ENCODE data around the gene TCF7.

The TCF7 gene

DNA sequence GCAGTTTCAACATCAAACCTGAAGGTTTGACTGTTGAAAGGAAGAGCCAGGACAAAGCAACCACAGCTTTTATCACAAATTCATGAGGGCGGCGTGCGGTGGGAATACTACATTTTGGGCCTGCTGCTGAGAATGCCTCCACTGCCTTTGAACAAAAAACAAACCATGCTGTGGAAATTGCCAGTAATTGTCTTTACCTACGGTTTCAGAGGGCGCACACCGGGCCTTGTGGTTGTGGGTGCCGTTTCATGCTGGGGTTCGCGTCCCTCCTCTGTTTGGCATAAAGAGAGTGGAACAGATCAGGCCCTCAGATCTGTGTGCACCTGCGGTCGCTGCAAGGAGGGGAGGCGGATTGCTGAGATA, 27.6 kb upstream of the TCF7 start:
- Histone ChIP-seq H3K9me2 (replicated peaks; ENCODE audit: insufficient read depth, low read length) (no peaks in the 10 kb centered on the region), H3K9ac (ENCODE audit: low read length) (no peak overlapping the region), H3K36me3 (ENCODE audit: low read length) (no peaks in the 10 kb centered on the region), H3K4me2 (ENCODE audit: low read depth, low read length, poor library complexity, severe bottlenecking) (no peak overlapping the region), H3F3A (ENCODE audit: insufficient read depth) (no peaks in the 10 kb centered on the region), H3K27me3 (ENCODE audit: low read length) (no peaks in the 10 kb centered on the region), H3K27ac (ENCODE audit: low read depth, low read length) (no peak overlapping the region), H2AFZ (ENCODE audit: low read depth, low read length, severe bottlenecking) (no peak overlapping the region), H3K79me2 (ENCODE audit: insufficient read depth, low read length) (no peaks in the 10 kb centered on the region), H3K9me3 (ENCODE audit: insufficient read depth, low read length) (no peaks in the 10 kb centered on the region), H3K4me3 (ENCODE audit: insufficient read depth, low read length, poor library complexity, severe bottlenecking) (no peak overlapping the region), H4K20me1 (ENCODE audit: low read depth, low read length) (no peaks in the 10 kb centered on the region)
- TF ChIP-seq CTCF (IDR thresholded peaks at IDR 0.05; ENCODE audit: insufficient read depth, low read length, poor library complexity, severe bottlenecking) = no peak
- TF ChIP-seq EZH2phosphoT487 (conservative IDR thresholded peaks at IDR 0.05; ENCODE audit: low read length) = no peak

DNA sequence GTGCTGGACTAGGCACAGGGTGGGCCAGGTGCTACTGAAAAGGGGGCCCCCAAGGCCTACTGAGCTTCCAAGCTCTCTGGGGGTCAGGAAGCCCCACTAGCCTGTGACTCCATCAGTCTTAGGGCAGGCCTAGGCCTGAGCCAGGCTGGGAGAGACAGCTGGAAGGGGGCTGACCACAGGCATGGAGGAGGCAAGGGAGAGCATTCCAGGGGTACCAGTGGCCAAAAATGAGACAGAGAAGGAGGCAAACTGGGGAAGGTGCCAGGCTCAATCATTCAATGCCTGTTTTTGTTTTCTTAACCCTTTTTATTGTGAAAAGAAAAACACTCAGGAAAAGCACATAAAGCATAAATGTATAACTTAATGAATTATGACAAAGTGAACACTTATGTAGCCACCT, 26.2 kb upstream of the TCF7 start:
- no peak overlapping the region for H3K27ac ChIP-seq (ENCODE audit: low read depth, low read length)
- H3K27me3 ChIP-seq (ENCODE audit: low read length) = no peaks in the 10 kb centered on the region

GRCh38 chr5:134088994-134089560, 25.4 kb upstream of the TCF7 start:
- TF ChIP-seq CTCF (IDR thresholded peaks at IDR 0.05; ENCODE audit: insufficient read depth, low read length, poor library complexity, severe bottlenecking) (no peak), EZH2phosphoT487 (conservative IDR thresholded peaks at IDR 0.05; ENCODE audit: low read length) (no peak)
- no peak overlapping the region for H3K4me3 ChIP-seq (ENCODE audit: insufficient read depth, low read length, poor library complexity, severe bottlenecking)
- no peaks in the 10 kb centered on the region for H3K36me3 ChIP-seq (ENCODE audit: low read length)
- H3K9me2 ChIP-seq (replicated peaks; ENCODE audit: insufficient read depth, low read length) = no peaks in the 10 kb centered on the region
- H3K27me3 ChIP-seq (ENCODE audit: low read length) = no peaks in the 10 kb centered on the region
- no peak overlapping the region for H2AFZ ChIP-seq (ENCODE audit: low read depth, low read length, severe bottlenecking)
- no peaks in the 10 kb centered on the region for H3K9me3 ChIP-seq (ENCODE audit: insufficient read depth, low read length)
- no peaks in the 10 kb centered on the region for H4K20me1 ChIP-seq (ENCODE audit: low read depth, low read length)
- no peaks in the 10 kb centered on the region for H3K79me2 ChIP-seq (ENCODE audit: insufficient read depth, low read length)
- H3F3A ChIP-seq (ENCODE audit: insufficient read depth) = no peaks in the 10 kb centered on the region
- no peak overlapping the region for H3K9ac ChIP-seq (ENCODE audit: low read length)
- no peak overlapping the region for H3K4me2 ChIP-seq (ENCODE audit: low read depth, low read length, poor library complexity, severe bottlenecking)
- H3K27ac ChIP-seq (ENCODE audit: low read depth, low read length) = no peak overlapping the region

More for the DNA sequence above, 26.2 kb upstream of the TCF7 start:
- no peaks in the 10 kb centered on the region for H3K9me3 ChIP-seq (ENCODE audit: insufficient read depth, low read length)
- H3K79me2 ChIP-seq (ENCODE audit: insufficient read depth, low read length) = no peaks in the 10 kb centered on the region
- H3F3A ChIP-seq (ENCODE audit: insufficient read depth) = no peaks in the 10 kb centered on the region
- H3K4me3 ChIP-seq (ENCODE audit: insufficient read depth, low read length, poor library complexity, severe bottlenecking) = no peak overlapping the region
- H3K9ac ChIP-seq (ENCODE audit: low read length) = no peak overlapping the region
- no peak overlapping the region for H3K4me2 ChIP-seq (ENCODE audit: low read depth, low read length, poor library complexity, severe bottlenecking)
- no peaks in the 10 kb centered on the region for H4K20me1 ChIP-seq (ENCODE audit: low read depth, low read length)
- H3K9me2 ChIP-seq (replicated peaks; ENCODE audit: insufficient read depth, low read length) = no peaks in the 10 kb centered on the region
- TF ChIP-seq EZH2phosphoT487 (conservative IDR thresholded peaks at IDR 0.05; ENCODE audit: low read length) = no peak
- no peak for TF ChIP-seq CTCF (IDR thresholded peaks at IDR 0.05; ENCODE audit: insufficient read depth, low read length, poor library complexity, severe bottlenecking)
- no peaks in the 10 kb centered on the region for H3K36me3 ChIP-seq (ENCODE audit: low read length)
- H2AFZ ChIP-seq (ENCODE audit: low read depth, low read length, severe bottlenecking) = no peak overlapping the region

Data from SU-DHL-6 (cell line).